ENCODE measurements around the gene BTBD3.

Gene BTBD3

DNA sequence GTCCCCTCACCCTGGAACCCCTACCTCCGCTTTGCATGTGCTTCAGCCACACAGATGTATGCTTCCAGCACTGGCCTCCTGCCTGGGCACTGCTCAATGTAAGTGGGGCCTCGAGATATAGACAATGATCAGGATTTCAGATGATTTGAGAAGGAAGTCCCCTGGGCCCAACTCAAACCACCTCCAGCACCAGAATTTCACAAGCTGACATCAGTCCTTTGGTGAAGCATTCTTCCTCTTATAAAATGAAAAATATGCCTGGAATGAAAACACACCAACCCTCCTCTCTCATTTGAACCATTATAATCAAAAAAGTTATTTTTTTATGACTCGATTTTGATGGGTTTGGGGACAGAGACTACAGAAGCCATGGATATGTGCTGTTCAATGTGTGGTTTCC, 48.5 kb downstream of the BTBD3 start:
- DNase-seq (ENCODE audit: low read depth in 3 of 3), result no peak

DNA sequence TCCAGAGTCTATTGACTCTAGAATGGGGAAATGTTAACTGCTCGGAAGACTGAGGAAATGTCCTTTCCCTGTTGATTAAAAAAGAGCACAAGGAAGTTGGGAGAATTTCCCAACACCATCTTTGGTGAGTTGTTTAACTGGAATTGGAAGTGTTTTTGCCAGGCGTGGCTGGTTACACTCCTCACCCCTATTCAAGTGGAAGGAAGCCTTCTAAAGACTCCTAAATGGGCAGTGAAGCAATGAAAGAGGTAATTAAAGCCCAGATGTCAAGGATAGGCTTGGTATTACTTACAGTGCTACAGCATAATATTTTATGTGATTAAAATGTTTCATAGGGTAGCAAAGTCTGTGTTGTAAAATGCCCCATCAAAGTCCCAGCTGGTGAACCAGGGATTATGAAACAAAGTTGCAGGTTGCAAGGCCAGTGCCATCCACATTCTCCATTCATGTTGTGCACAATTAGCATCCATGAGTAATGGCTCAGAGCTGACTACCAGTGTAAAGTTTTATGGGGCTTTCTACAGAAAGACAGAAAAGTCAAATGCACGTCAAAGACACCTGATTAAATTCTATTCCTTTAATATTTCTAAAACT, 52.6 kb downstream of the BTBD3 start:
- no peak for DNase-seq (ENCODE audit: low read depth in 3 of 3)

DNA sequence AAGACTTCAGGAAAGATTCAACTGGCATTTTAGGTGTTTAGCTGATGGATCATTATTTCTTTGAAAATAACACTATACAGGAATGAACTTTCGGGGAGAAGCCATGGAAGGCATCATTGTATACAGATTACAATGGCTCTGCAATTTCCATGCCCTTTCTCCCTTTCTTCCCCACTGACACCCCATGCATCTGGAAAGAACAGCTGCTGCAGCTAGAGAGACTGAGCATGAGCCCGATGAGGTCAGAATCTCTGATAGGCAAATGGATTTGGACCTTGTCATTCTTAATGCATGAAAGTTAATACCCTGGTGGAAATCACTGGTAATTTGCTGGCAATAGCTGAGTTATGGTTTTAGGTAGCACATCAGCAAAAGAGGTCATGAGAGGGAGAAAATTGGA, 54.8 kb downstream of the BTBD3 start:
- no peak for DNase-seq (ENCODE audit: low read depth in 3 of 3)
